ENCODE measurements around the gene SCT. TPM values are rescaled to one million over a fixed set of nuclear protein-coding genes. Genes with fewer than 3 reads are reported as not detected.
A peak's percentile ranks its signal among the peaks of the same experiment; 100 is the strongest.

Gene SCT, protein sequence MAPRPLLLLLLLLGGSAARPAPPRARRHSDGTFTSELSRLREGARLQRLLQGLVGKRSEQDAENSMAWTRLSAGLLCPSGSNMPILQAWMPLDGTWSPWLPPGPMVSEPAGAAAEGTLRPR
- 1.7 TPM for polyA plus RNA-seq (2013, experiment 1 of 2)
- polyA plus RNA-seq (2013, experiment 2 of 2): not detected

DNA sequence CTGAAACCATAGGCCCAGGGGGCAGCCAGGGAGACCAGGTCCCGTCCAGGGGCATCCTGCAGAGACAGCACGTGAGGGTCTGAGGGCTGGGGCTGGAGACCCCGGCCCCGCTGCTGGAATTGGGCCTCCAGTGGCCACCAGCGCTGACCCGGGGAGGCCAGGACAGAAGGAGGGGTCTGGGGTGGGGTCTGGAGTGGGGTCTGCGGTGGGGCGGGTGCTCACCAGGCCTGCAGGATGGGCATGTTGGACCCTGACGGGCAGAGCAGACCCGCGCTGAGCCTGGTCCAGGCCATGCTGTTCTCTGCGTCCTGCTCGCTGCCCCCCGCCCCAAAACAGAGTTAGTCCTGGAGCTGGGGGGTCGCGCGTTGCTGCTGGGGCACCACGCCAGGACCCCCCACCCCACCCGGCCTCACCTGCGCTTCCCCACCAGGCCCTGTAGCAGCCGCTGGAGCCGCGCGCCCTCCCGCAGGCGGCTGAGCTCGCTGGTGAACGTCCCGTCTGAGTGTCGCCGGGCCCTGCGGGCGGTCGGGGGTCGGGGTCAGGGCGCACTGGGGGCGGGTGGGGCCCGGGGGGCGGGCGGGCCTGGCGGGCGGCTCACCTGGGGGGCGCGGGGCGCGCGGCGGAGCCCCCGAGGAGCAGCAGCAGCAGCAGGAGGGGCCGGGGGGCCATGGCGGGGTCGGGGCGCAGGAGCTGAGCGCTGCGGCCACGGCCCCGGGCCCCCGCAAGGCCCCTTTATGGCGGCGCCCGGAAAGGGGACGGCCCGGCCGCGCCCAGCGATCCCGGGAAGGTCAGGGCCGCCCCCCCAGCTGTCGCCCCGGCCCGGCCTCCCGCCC, at the start of gene SCT:
SCT (minus strand) TSS at position 707 of the 833 bp plus-strand sequence; CDS start at position 669, 38 bp downstream.
- Histone ChIP-seq H3K27ac (ENCODE audit: low read depth, low read length) (no peak within 1 kb of the TSS), H3K9me3 (ENCODE audit: insufficient read depth, low read depth, low read length) (no peaks in the 10 kb centered on the region), H3K27me3 (ENCODE audit: insufficient read depth, low read length) (peaks cover 7% of the 10 kb centered on the region; the same call in 1 of the 2 replicates), H3K36me3 (ENCODE audit: insufficient read depth, low read length) (no peaks in the 10 kb centered on the region), H3K9ac (ENCODE audit: low read depth, low read length) (no peak within 1 kb of the TSS), H3K4me1 (ENCODE audit: insufficient read depth, low read length) (no peaks in the 10 kb centered on the region), H3K4me3 (ENCODE audit: low read length) (0 out of 2 replicates have a peak within 1 kb of the TSS, but pooled peaks have one; percentile 21)
- 11% methylated on average over 72 of the region's 72 CpGs for WGBS

DNA sequence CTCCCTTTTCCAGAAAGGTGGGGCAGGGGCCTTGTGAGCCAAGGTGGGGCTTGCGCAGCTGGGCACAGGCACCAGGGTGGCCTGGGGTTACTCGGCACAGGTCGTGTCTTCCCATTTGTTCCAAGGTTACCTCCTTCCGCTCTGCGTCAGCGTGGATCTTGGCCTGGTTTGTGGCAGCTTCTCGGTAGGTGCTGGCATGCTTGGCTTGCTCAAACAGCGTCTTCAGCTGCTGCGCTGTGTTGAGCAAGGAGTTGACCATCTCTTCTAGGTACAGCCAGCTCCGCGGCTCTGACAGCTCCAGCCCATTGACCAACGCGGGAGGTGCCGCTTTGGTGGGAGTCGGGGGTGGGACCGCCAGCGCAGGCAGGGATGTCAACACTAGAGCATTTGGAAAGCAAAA, 47.4 kb upstream of the SCT start:
- H3K27me3 ChIP-seq (ENCODE audit: insufficient read depth, low read length): no peaks in the 10 kb centered on the region
- WGBS: 93% methylated on average over 17 of the region's 17 CpGs
- no peak overlapping the region for H3K4me3 ChIP-seq (ENCODE audit: low read length)
- no peak overlapping the region for H3K27ac ChIP-seq (ENCODE audit: low read depth, low read length)
- no peaks in the 10 kb centered on the region for H3K9me3 ChIP-seq (ENCODE audit: insufficient read depth, low read depth, low read length)
- peaks cover 60% of the 10 kb centered on the region for H3K36me3 ChIP-seq (ENCODE audit: insufficient read depth, low read length)
- H3K9ac ChIP-seq (ENCODE audit: low read depth, low read length): no peak overlapping the region
- H3K4me1 ChIP-seq (ENCODE audit: insufficient read depth, low read length): no peaks in the 10 kb centered on the region

DNA sequence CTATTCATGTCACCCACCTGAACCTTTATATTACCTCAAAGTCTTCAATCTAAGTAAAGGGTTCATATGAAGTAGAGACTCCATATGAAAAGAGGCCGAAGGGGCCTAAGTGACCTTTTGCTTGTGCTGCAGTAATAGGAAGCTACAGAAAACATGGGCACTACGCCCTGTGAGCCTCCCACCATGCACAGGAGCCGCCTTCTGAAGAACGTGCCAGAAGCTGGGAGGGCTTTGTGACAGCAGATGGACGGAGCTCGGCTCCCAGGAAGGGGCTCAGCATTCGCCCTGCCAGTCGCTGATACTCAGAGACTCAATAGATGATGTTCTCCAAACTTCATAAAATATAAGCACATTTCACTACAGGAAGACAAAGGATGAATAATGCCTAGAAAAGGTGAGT, 46.9 kb upstream of the SCT start:
- H3K36me3 ChIP-seq (ENCODE audit: insufficient read depth, low read length): peaks cover 55% of the 10 kb centered on the region
- no peaks in the 10 kb centered on the region for H3K9me3 ChIP-seq (ENCODE audit: insufficient read depth, low read depth, low read length)
- H3K9ac ChIP-seq (ENCODE audit: low read depth, low read length): no peak overlapping the region
- H3K27me3 ChIP-seq (ENCODE audit: insufficient read depth, low read length): no peaks in the 10 kb centered on the region
- WGBS: 91% methylated on average over 8 of the region's 8 CpGs
- no peaks in the 10 kb centered on the region for H3K4me1 ChIP-seq (ENCODE audit: insufficient read depth, low read length)
- no peak overlapping the region for H3K27ac ChIP-seq (ENCODE audit: low read depth, low read length)
- no peak overlapping the region for H3K4me3 ChIP-seq (ENCODE audit: low read length)

DNA sequence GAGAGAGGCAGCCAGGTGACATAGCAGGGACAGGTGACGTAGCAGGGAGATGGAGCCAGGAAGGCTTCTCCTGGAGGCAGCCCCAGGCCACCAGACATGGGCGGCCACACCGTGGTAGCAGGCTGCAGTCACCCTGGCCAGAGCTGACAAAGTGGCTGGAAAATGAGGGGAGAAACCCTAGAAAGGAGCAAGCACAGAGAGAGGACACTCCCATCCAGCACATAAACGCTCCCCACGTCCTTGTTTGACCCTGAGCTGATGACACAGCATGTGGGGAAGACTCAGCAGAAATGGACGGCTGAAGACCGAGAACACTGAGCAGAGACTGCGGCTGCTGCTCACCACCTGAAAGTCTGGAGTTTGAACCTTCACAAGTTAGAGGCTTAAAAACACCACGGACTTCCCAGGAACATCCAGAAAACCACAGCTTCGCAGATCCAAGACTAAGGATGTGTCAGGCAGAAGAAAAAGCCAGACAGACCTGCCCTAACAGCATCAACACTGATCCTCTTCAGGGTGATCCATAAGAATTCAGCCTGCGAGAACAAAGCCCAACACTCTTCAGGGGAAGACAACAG, 38.8 kb upstream of the SCT start:
- 94% methylated on average over 11 of the region's 11 CpGs for WGBS
- Histone ChIP-seq H3K9ac (ENCODE audit: low read depth, low read length) (no peak overlapping the region), H3K36me3 (ENCODE audit: insufficient read depth, low read length) (peaks cover 36% of the 10 kb centered on the region), H3K4me3 (ENCODE audit: low read length) (no peak overlapping the region), H3K4me1 (ENCODE audit: insufficient read depth, low read length) (no peaks in the 10 kb centered on the region), H3K27me3 (ENCODE audit: insufficient read depth, low read length) (no peaks in the 10 kb centered on the region), H3K27ac (ENCODE audit: low read depth, low read length) (no peak overlapping the region), H3K9me3 (ENCODE audit: insufficient read depth, low read depth, low read length) (no peaks in the 10 kb centered on the region)

DNA sequence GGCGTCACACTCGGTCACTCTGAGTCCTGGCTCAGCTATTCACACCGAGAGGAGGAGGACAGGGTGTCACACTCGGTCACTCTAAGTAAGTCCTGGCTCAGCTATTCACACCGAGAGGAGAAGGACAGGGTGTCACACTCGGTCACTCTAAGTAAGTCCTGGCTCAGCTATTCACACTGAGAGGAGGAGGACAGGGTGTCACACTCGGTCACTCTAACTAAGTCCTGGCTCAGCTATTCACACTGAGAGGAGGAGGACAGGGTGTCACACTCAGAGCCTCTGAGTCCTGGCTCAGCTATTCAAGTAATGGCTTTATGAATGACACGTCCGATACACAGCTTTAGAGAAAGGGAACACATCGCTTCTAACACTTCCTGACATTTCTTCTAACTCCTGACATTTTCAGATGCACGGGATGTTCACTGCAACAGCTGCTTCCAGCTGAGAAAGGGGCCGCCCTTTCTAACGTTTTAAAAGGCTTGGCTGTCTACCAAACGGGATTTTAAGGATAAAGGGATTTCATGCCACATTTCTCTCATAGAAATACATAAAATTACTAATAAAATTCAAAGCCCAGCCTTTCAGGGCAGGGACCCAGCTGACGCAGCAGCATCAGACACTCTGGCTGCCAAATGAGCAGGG, 38.2 kb upstream of the SCT start:
- 97% methylated on average over 14 of the region's 15 CpGs for WGBS
- Histone ChIP-seq H3K27ac (ENCODE audit: low read depth, low read length) (no peak overlapping the region), H3K9ac (ENCODE audit: low read depth, low read length) (no peak overlapping the region), H3K4me3 (ENCODE audit: low read length) (no peak overlapping the region), H3K4me1 (ENCODE audit: insufficient read depth, low read length) (no peaks in the 10 kb centered on the region), H3K9me3 (ENCODE audit: insufficient read depth, low read depth, low read length) (no peaks in the 10 kb centered on the region), H3K36me3 (ENCODE audit: insufficient read depth, low read length) (peaks cover 34% of the 10 kb centered on the region), H3K27me3 (ENCODE audit: insufficient read depth, low read length) (no peaks in the 10 kb centered on the region)

DNA sequence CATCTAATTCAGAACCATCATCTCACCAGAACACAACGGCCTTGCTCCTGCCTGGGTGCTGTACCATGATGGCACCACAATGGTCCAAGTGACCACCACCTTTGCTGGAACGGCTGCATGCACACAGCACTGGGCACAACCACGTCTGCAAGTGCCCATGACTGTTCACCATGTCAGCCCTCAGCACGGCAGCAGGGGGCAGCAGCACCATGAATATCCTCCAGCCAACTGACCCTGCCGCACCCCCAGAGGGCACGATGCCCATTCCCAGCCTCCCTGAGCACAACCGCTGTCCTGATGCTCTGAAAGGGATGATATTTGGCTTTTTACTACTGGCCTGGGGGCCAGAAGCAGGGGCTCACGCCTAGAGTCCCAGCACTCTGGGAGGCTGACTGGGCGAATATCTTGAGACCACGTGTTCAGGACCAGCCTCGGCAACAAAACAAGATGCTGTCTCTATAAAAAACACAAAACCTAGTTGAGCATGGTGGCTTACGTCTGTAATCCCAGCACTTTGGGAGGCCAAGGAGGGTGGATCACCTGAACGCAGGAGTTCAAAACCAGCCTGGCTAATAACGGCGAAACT, 35.8 kb upstream of the SCT start:
- Histone ChIP-seq H3K27me3 (ENCODE audit: insufficient read depth, low read length) (no peaks in the 10 kb centered on the region), H3K36me3 (ENCODE audit: insufficient read depth, low read length) (peaks cover 39% of the 10 kb centered on the region), H3K9me3 (ENCODE audit: insufficient read depth, low read depth, low read length) (no peaks in the 10 kb centered on the region), H3K4me1 (ENCODE audit: insufficient read depth, low read length) (no peaks in the 10 kb centered on the region), H3K9ac (ENCODE audit: low read depth, low read length) (no peak overlapping the region), H3K4me3 (ENCODE audit: low read length) (no peak overlapping the region), H3K27ac (ENCODE audit: low read depth, low read length) (no peak overlapping the region)
- WGBS: 87% methylated on average over 15 of the region's 15 CpGs

DNA sequence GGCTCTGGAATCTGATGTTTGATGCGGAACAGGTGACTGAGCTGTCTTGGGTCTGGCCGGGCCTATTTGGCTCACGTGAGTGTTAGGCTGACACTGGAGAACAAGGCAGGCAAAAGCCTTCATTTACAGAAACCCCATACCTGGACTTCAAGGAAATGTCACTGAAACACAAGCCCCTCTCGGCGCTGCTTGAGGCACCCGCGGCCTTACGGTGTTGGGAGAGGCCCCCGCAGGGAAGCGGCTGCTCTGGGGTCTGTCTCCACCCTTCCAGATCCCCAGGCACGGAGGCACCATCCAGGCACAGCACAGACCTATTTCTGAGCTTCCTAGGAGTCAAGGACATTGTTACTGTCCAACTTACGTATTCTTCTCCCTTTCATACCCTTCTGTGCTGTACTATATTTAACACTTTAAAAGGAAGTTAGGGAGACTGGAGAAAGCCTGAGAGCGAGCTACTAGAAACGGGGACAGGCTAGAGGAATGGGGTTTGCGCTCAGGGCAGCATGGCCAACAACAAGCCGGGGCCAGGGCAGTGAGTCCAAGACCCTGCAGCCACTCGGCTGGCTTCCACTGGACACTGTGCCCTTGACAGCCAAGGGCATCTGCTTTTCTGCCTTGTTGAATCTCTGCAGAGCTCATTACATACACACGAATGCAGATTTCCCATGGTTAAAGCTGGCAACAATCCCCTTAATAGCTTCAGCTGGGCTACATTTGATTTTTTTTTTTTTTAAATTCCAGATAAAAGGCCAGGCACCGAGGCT, 33.9 kb upstream of the SCT start:
- H3K9ac ChIP-seq (ENCODE audit: low read depth, low read length): no peak overlapping the region
- H3K27me3 ChIP-seq (ENCODE audit: insufficient read depth, low read length): no peaks in the 10 kb centered on the region
- WGBS: 93% methylated on average over 19 of the region's 19 CpGs
- H3K4me1 ChIP-seq (ENCODE audit: insufficient read depth, low read length): no peaks in the 10 kb centered on the region
- H3K36me3 ChIP-seq (ENCODE audit: insufficient read depth, low read length): peaks cover 32% of the 10 kb centered on the region
- no peak overlapping the region for H3K4me3 ChIP-seq (ENCODE audit: low read length)
- H3K9me3 ChIP-seq (ENCODE audit: insufficient read depth, low read depth, low read length): no peaks in the 10 kb centered on the region
- H3K27ac ChIP-seq (ENCODE audit: low read depth, low read length): no peak overlapping the region

DNA sequence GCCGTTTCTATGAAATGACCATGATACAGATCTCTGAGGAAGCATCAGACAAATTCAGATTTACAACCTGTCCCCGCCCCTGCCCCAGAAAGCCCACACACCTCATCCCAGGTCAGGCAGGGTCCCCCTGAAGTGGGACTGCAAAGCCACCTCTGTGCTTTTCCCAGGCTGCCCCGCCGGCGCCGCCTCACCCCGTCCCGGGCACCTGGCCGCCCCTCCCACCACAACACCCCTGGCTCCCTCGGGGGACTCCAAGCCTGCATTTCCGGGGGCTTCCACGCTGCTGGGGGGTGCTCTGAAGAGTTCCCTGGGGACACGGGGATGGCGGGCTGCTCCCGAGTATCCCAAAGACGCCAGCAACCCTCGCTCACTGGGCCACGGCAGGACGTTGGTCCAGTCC, 33.3 kb upstream of the SCT start:
- WGBS: 95% methylated on average over 19 of the region's 19 CpGs
- Histone ChIP-seq H3K9me3 (ENCODE audit: insufficient read depth, low read depth, low read length) (no peaks in the 10 kb centered on the region), H3K27ac (ENCODE audit: low read depth, low read length) (no peak overlapping the region), H3K36me3 (ENCODE audit: insufficient read depth, low read length) (peaks cover 27% of the 10 kb centered on the region), H3K9ac (ENCODE audit: low read depth, low read length) (no peak overlapping the region), H3K4me3 (ENCODE audit: low read length) (no peak overlapping the region), H3K4me1 (ENCODE audit: insufficient read depth, low read length) (no peaks in the 10 kb centered on the region), H3K27me3 (ENCODE audit: insufficient read depth, low read length) (no peaks in the 10 kb centered on the region)

DNA sequence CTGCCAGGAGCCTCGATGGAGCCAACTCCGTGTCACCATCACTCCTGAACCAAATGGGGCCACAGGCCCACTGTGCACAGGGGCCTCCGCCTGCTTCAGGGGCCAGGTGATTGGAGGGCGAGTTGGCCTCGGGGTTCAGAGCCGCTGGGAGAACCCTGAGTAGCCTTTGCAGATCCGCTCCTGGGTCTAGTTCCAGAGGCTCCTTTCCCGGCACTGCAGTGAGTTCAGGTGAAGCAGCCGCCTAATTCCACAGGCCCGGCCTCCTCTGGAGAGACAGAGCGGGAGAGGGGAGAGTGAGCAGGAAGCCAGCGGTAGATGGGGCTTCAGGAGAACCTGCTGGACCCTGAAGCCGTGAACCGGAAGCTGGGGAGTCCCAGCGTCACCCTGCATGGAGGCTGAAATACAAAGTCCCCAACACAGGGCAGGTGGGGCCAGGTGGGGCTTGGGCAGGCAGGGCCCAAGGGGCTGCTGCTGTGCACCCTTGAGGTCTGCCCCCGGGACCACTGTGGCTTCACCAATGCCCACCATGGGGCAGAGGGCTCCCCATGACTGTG, 32.6 kb upstream of the SCT start:
- Histone ChIP-seq H3K4me3 (ENCODE audit: low read length) (no peak overlapping the region), H3K36me3 (ENCODE audit: insufficient read depth, low read length) (peaks cover 27% of the 10 kb centered on the region), H3K27ac (ENCODE audit: low read depth, low read length) (no peak overlapping the region), H3K27me3 (ENCODE audit: insufficient read depth, low read length) (no peaks in the 10 kb centered on the region), H3K9me3 (ENCODE audit: insufficient read depth, low read depth, low read length) (no peaks in the 10 kb centered on the region), H3K9ac (ENCODE audit: low read depth, low read length) (peak overlapping the region; percentile 14; the same call in 1 of the 2 replicates), H3K4me1 (ENCODE audit: insufficient read depth, low read length) (no peaks in the 10 kb centered on the region)
- WGBS: 92% methylated on average over 16 of the region's 16 CpGs

DNA sequence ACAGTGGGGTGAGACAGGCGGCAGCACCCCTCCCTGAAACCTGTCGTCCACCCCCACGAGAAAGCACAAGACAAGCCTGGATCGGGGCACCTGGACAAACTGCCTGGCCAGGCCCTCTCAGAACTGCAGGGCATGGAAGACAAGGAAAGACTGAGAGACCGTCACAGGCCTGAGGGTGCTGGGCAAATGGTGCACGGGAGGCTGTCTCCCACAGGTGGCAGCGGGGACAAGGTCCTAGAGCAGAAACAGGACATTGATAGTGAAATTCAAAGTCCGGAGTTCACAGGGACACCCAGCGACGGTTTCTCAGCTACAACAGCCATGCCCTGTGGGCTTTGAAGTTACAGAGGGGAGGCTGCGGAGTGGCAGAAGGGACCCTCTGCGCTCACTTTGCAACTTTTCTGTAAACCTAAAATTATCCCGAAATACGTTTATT, 30.7 kb upstream of the SCT start:
- Histone ChIP-seq H3K4me3 (ENCODE audit: low read length) (no peak overlapping the region), H3K9ac (ENCODE audit: low read depth, low read length) (no peak overlapping the region), H3K4me1 (ENCODE audit: insufficient read depth, low read length) (no peaks in the 10 kb centered on the region), H3K27ac (ENCODE audit: low read depth, low read length) (no peak overlapping the region), H3K27me3 (ENCODE audit: insufficient read depth, low read length) (no peaks in the 10 kb centered on the region), H3K9me3 (ENCODE audit: insufficient read depth, low read depth, low read length) (no peaks in the 10 kb centered on the region), H3K36me3 (ENCODE audit: insufficient read depth, low read length) (peaks cover 26% of the 10 kb centered on the region)
- 90% methylated on average over 14 of the region's 14 CpGs for WGBS

Data from HUES64 (cell line).